CD14-positive monocyte (primary cell): ENCODE data around the gene ASS1. TPM values are rescaled to one million over a fixed set of nuclear protein-coding genes. Genes with fewer than 3 reads are reported as not detected.

Experiments
- DNase-seq, 3 donors: peaks; one replicate each; pipeline ENCODE4 v3.0.0-alpha.2; 2011 to 2022
- H2AFZ ChIP-seq: 2 replicates; pipeline ENCODE4 v1.6.0; 2012; ENCODE audit warnings: mild to moderate bottlenecking, low read depth, low read length, inconsistent platforms; ENCODE audit not compliant: insufficient read depth, poor library complexity, severe bottlenecking
- H3K27ac ChIP-seq, 2 donors: 1 replicate in 1 of 2; 2 replicates in 1 of 2; pipeline ENCODE4 v1.5.1; 2012 to 2013; ENCODE audit warnings: low read length in 2 of 2, control low read depth in 1 of 2, inconsistent platforms in 1 of 2, low read depth in 1 of 2, mild to moderate bottlenecking in 1 of 2
- H3K27me3 ChIP-seq, 2 donors: one replicate each; pipeline versions ENCODE4 v1.6.0 to v1.6.1; 2011 to 2013; ENCODE audit warnings: low read length in 2 of 2; ENCODE audit not compliant: control insufficient read depth in 2 of 2, insufficient read depth in 2 of 2
- H3K36me3 ChIP-seq, 2 donors: replicated peaks in 1 of 2; 1 replicate in 1 of 2; 2 replicates in 1 of 2; pipeline versions ENCODE4 v1.5.1 to v1.6.1; 2012 to 2013; ENCODE audit warnings: low read length in 2 of 2, control low read depth in 1 of 2, inconsistent platforms in 1 of 2, mild to moderate bottlenecking in 1 of 2; ENCODE audit not compliant: insufficient read depth in 2 of 2, control insufficient read depth in 1 of 2
- H3K4me1 ChIP-seq, 2 donors: 1 replicate in 1 of 2; 2 replicates in 1 of 2; pipeline versions ENCODE4 v1.5.1 to v1.6.1; 2012 to 2013; ENCODE audit warnings: low read length in 2 of 2, control low read depth in 1 of 2, inconsistent platforms in 1 of 2, mild to moderate bottlenecking in 1 of 2, moderate library complexity in 1 of 2; ENCODE audit not compliant: insufficient read depth in 2 of 2, control insufficient read depth in 1 of 2
- H3K4me2 ChIP-seq: replicated peaks from 2 replicates; pipeline ENCODE3; 2012; ENCODE audit warnings: low read length, moderate library complexity, mild to moderate bottlenecking; ENCODE audit not compliant: poor library complexity, severe bottlenecking; ENCODE audit errors: extremely low read depth
- H3K4me3 ChIP-seq, 3 experiments: fragments of 200-600 bp in 1 of 3; sonication (generic) in 1 of 3; replicated peaks in 1 of 3; 1 replicate in 2 of 3; 2 replicates in 1 of 3; pipeline ENCODE4 v1.5.1; 2011 to 2013; ENCODE audit warnings: low read length in 3 of 3, mild to moderate bottlenecking in 3 of 3, control low read depth in 2 of 3, low read depth in 2 of 3, inconsistent platforms in 1 of 3, moderate library complexity in 1 of 3
- H3K79me2 ChIP-seq: 2 replicates; pipeline ENCODE4 v1.6.0; 2012; ENCODE audit warnings: mild to moderate bottlenecking, control low read depth, inconsistent platforms, low read length, moderate library complexity; ENCODE audit not compliant: insufficient read depth
- H3K9ac ChIP-seq: 2 replicates; pipeline ENCODE4 v1.6.0; 2017; ENCODE audit warnings: low read length, mild to moderate bottlenecking; ENCODE audit not compliant: insufficient read depth, poor library complexity, severe bottlenecking
- H3K9me3 ChIP-seq, 2 donors: replicated peaks in 1 of 2; 1 replicate in 1 of 2; 2 replicates in 1 of 2; pipeline versions ENCODE4 v1.5.1 to v1.6.1; 2012 to 2013; ENCODE audit warnings: low read length in 2 of 2, control low read depth in 1 of 2; ENCODE audit not compliant: control insufficient read depth in 1 of 2, insufficient read depth in 1 of 2
- H4K20me1 ChIP-seq: 2 replicates; pipeline ENCODE4 v1.6.0; 2012; ENCODE audit warnings: mild to moderate bottlenecking, low read length, control low read depth, moderate library complexity; ENCODE audit not compliant: insufficient read depth
- H3K27ac Mint-ChIP-seq, 7 donors: one replicate each; pipeline ENCODE4 v1.8.0; 2020; ENCODE audit warnings: mild to moderate bottlenecking in 7 of 7, mixed read lengths in 7 of 7, moderate library complexity in 6 of 7, inconsistent platforms in 2 of 7
- H3K27me3 Mint-ChIP-seq, 3 donors: one replicate each; pipeline ENCODE4 v1.8.0; 2021 to 2022; ENCODE audit warnings: low read depth in 3 of 3, mild to moderate bottlenecking in 3 of 3, mixed read lengths in 3 of 3, moderate library complexity in 3 of 3, inconsistent platforms in 1 of 3
- H3K36me3 Mint-ChIP-seq, 2 donors: one replicate each; pipeline ENCODE4 v1.8.0; 2020; ENCODE audit warnings: mixed read lengths in 2 of 2, inconsistent platforms in 1 of 2, mild to moderate bottlenecking in 1 of 2
- H3K4me1 Mint-ChIP-seq: one replicate; pipeline ENCODE4 v1.8.0; 2020; ENCODE audit warnings: mild to moderate bottlenecking, mixed read lengths
- H3K4me3 Mint-ChIP-seq, 2 donors: one replicate each; pipeline ENCODE4 v1.8.0; 2020; ENCODE audit warnings: mild to moderate bottlenecking in 2 of 2, mixed read lengths in 2 of 2, moderate library complexity in 1 of 2
- H3K9me3 Mint-ChIP-seq, 7 donors: one replicate each; pipeline ENCODE4 v1.8.0; 2020 to 2022; ENCODE audit warnings: mixed read lengths in 7 of 7, mild to moderate bottlenecking in 6 of 7, moderate library complexity in 6 of 7, inconsistent platforms in 2 of 7
- WGBS: methylation state at CpG from one replicate; pipeline ENCODE4 v1.1.5; 2013; ENCODE audit warnings: missing lambda C conversion rate; ENCODE audit not compliant: insufficient coverage; 5-methylcytosine and 5-hydroxymethylcytosine counted together
- intact Hi-C, 2 donors: fragments of 100-400 bp; cut with micrococcal nuclease; formaldehyde crosslinking; loops; one replicate each; pipeline versions ENCODE4 v1.15.0 to v1.15.1; 2023
- polyA plus RNA-seq, 3 donors: library from polyadenylated mRNA; depleted of rRNA in 1 of 3; unstranded in 2 of 3; stranded (reverse) in 1 of 3; fragments of 300-500 nt in 2 of 3; fragments of >200 nt in 1 of 3; fragmentation: Illumina TruSeq in 2 of 3; gene quantifications; 1 replicate in 2 of 3; 2 replicates in 1 of 3; pipeline ENCODE4 v1.2.3, GENCODE V29; 2012 to 2021
- TF ChIP-seq, protein P1 (sequence below): fragments of 200-600 bp; IDR thresholded peaks from one replicate; pipeline ENCODE4 v1.8.0; 2022; ENCODE audit warnings: antibody characterized with exemption, mild to moderate bottlenecking

The ASS1 gene
- polyA plus RNA-seq, 3 donors: not detected

DNA sequence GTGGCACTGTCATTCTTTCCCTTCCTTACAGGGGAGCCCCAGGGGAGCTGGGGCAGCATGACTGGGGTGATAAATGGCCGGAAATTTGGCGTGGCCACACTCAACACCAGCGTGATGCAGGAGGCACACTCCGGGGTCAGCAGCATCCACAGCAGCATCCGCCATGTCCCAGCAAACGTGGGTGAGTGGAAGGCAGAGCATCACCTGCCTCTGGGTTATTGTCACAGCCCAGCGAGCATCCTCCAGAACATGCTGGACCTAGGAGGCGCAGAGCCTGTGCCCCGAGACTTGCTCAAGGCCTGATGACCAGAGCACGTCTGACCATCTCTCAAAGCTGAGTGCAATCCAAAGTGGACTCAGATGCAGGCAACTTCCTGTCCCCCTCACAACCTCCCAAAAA lies 22.2 kb upstream of the ASS1 start:
- Mint-ChIP-seq H3K27me3 (peaks cover 2 to 14% (median 3%) of the 10 kb centered on the region in 3 donors), H3K36me3 (no peaks in the 10 kb centered on the region), H3K27ac (no peak overlapping the region), H3K9me3 (peaks cover 0 to 1% (median 0%) of the 10 kb centered on the region in 7 donors), H3K4me3 (no peak overlapping the region), H3K4me1 (no peaks in the 10 kb centered on the region)
- no peak for DNase-seq
- Histone ChIP-seq H3K4me2 (no peak overlapping the region), H3K9ac (no peak overlapping the region), H3K36me3 (no peaks in the 10 kb centered on the region), H3K27me3 (no peaks in the 10 kb centered on the region), H3K9me3 (no peaks in the 10 kb centered on the region), H4K20me1 (no peaks in the 10 kb centered on the region), H3K4me3 (no peak overlapping the region), H3K4me1 (no peaks in the 10 kb centered on the region), H3K27ac (no peak overlapping the region), H3K79me2 (no peaks in the 10 kb centered on the region), H2AFZ (no peak overlapping the region)
- TF ChIP-seq, protein P1, sequence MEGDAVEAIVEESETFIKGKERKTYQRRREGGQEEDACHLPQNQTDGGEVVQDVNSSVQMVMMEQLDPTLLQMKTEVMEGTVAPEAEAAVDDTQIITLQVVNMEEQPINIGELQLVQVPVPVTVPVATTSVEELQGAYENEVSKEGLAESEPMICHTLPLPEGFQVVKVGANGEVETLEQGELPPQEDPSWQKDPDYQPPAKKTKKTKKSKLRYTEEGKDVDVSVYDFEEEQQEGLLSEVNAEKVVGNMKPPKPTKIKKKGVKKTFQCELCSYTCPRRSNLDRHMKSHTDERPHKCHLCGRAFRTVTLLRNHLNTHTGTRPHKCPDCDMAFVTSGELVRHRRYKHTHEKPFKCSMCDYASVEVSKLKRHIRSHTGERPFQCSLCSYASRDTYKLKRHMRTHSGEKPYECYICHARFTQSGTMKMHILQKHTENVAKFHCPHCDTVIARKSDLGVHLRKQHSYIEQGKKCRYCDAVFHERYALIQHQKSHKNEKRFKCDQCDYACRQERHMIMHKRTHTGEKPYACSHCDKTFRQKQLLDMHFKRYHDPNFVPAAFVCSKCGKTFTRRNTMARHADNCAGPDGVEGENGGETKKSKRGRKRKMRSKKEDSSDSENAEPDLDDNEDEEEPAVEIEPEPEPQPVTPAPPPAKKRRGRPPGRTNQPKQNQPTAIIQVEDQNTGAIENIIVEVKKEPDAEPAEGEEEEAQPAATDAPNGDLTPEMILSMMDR: no peak
- intact Hi-C loops: no loop called here
- 83% methylated on average over 10 of the region's 10 CpGs for WGBS

DNA sequence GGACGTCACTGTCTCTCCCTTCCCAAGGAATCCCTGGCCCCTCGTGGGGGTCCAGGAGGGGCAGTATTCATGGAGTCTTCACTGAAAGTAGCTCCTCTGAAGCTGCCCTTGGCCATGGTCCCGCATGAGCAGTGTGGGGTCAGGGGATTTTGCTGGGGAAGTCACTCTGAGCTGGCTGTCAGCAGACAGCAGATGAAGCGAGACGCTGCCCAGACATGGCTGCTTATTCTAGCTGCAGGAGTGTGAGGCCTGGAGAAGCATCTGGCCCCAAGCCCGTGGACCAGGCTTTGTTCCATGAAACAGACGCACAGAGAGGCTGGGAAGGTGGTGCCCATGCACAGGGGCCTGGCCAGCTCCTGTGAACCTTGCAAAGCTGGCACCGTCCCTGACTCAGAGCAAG lies 21.5 kb upstream of the ASS1 start:
- peaks cover 1 to 13% (median 2%) of the 10 kb centered on the region in 3 donors for H3K27me3 Mint-ChIP-seq
- no peaks in the 10 kb centered on the region for H3K4me1 Mint-ChIP-seq
- no peak overlapping the region for H3K27ac Mint-ChIP-seq
- peaks cover 0 to 1% (median 0%) of the 10 kb centered on the region in 7 donors for H3K9me3 Mint-ChIP-seq
- Histone ChIP-seq H3K4me3 (no peak overlapping the region), H3K4me2 (no peak overlapping the region), H4K20me1 (no peaks in the 10 kb centered on the region), H3K9me3 (no peaks in the 10 kb centered on the region), H3K4me1 (no peaks in the 10 kb centered on the region), H3K36me3 (no peaks in the 10 kb centered on the region), H3K79me2 (no peaks in the 10 kb centered on the region), H3K9ac (no peak overlapping the region), H2AFZ (no peak overlapping the region), H3K27me3 (no peaks in the 10 kb centered on the region), H3K27ac (no peak overlapping the region)
- 85% methylated on average over 6 of the region's 8 CpGs for WGBS
- TF ChIP-seq, protein P1: no peak
- H3K36me3 Mint-ChIP-seq: no peaks in the 10 kb centered on the region
- H3K4me3 Mint-ChIP-seq: no peak overlapping the region
- no peak for DNase-seq
- intact Hi-C loops: no loop called here
